GM21515 (cell line): ENCODE measurements around the gene NCKAP5.
A peak's percentile ranks its signal among the peaks of the same experiment; 100 is the strongest.

ENCODE experiments used
- ATAC-seq: cut with Tn5 transposase; IDR thresholded peaks from one replicate; pipeline ENCODE4 v1.9.1; 2021; ENCODE audit not compliant: unreplicated experiment

Gene NCKAP5

DNA sequence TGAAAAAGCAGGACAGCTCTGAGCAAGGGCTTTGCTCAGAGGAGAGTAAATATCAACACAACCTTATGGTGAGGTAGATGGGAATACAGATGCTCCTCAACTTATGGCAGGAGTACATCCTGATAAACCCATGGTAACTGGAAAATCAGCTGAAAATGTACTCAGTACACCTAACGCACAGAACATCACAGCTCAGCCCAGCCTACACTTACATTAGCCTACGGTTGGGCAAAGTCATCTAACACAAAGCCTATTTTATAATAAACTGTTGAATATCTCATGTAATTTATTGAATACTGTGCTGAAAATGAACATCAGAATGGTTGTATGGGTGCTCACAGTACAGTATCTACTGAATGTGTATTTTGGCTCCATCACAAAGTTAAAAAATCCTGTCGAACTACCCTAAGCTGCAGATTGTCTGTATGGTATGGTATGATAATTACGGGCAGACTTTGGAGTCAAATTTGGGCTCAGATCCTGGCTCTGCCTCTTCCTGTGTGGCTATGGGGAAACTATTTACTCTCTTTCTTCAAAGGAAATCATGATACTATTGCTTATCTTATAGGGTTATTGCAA, 778.0 kb downstream of the NCKAP5 start:
- ATAC-seq, result no peak

DNA sequence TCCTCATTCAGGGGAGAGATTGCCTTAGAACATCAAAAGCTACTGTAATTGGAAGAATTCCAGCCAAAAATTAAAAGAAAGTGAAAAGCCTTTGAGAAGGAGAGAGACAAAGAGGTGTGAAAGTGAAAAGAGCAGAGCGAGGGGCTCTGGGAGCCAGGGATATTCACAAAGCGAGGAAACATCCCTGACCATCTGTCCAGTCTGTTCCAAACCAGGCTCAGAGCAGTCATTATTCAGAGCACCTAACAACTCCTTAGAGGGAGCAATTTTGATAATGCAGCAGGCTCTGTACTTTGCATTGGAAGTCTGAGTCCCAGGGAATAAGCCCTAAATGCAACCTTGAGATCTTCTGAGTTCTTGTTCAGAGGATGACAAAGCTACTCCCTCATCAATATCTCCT, 779.2 kb downstream of the NCKAP5 start:
- no peak for ATAC-seq

DNA sequence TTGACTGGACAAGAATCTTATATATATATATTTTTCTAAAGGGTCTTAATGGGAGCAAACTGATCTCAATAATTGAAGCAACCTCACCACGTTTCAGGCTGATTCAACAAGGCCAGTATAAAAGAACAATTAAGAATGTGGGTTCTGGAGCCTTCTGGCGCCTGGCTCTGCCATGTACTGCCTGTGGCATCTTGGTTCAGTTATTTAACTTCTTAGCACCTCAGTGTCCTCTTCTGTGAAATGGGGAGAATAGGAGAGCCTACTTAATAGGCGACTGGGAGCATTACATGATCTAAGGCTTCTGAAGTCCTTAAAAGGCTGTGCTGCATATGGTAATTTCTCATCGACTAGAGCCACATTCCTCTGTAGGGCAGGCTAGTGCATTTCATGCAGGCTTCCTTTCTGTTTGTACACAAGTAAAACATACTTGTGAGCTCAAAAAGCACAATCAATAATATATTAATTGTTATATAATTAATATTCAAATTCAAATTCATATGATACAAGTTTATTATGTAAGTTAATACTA, 779.9 kb downstream of the NCKAP5 start:
- no peak for ATAC-seq

DNA sequence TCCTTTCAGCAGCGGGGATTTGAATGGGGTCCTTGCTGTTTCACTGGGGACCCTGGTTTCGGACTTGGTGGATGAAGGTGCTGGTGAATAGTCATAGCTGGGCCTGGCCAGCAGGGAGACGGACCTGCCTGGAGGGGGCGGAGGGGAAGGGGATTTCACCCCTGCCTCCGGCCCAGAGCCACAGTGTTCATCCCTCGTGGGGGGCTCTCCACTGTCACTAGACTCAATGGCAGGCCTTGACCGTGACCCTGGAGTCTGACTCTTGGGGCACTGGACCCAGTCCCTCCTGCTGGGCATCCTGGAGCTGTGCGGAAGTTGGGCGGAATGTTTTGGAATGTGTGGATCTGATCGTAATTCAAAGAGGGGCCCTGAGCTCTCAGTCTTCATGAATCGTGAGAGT, 784.4 kb downstream of the NCKAP5 start:
- ATAC-seq, result no peak

DNA sequence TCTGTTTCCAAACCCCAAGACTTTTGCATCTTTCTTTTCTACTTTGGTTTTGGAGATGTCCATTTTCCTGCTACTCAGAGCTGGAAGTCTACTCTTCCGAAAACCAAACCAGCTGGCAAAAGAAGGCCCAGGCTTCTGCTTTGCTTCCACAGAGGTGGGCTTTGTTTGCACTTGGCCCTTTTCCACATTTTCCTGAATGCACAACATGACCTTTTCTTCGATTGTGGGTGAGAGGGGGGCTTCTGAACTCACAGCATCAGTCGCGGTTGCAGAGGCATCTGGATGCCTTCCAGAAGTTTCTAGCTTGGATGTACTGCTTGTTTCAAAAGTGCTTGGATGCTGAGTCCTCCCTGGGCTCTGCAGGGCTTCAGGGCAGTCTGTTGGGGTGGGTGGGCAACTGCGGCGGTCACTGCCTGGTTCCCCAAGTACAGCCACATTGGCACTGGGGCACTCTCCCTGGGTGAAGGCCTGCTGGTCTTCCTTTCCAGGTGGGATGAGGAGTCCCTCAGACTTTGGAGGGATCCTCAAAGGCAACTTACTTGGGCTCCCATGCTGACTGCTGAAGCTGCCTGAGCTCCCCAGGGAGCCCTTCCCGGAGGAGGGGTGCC, 786.0 kb downstream of the NCKAP5 start:
- ATAC-seq, result no peak

DNA sequence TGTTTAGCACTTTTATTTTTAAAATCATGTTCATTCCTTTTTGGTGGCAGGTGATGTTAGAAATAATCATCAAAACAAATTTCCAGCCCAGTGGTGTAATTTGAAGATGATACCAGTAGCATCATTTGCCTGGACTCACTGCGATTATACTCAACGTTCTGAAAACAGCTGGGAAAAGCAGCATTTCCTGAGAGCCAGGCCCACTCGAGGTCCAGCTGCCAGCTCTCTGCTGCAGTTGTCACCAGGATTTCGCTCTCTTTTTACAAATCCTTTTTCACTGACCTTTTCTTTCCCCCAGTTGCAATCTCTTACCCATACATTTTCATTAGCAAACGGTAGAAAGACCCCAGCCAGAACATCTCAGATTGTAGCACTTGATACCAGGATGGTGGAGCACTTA, 787.6 kb downstream of the NCKAP5 start:
- no peak for ATAC-seq

DNA sequence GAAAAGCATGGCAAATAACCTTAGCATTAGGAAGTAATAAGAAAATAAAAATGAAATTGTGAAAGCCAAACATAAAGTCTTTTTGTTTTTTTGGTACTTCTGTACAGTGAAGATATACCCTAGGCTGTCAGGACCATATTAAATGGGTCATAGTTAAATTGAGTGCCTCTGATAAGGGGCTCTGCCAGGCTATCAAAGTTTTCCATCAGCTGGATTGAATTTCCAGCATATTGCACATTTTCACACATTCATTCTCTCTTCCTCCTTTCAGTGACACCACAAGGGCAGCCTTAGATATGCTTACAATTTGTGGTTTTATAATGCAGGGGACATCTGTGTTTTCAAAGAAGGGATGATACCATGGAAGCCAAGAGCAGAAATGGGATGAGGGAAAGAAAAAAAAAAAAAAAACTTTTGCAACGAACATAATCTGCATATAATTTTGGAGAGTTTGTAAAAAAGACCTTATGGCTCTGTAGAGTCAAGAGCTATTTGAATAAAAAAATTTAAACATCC, 789.0 kb downstream of the NCKAP5 start:
- no peak for ATAC-seq

DNA sequence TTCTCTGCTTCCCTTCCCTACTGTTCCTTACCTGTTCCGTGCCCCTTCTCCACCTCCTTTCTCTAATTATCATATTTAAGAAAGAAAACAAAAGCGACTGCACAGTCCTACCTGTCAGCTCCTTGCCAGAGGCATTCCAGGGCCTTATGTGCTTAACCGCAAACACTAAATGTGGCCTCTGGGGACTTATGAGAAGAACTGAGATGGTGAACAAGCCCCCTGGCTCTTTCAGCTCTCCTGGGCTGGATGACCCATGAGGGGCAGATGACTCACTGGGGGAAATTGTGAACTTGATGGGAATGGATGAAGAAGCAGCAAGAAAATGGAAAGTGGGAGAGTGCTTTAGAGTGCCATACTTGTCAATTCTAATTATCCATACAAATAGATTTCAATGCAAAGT, 792.0 kb downstream of the NCKAP5 start:
- ATAC-seq, result no peak

DNA sequence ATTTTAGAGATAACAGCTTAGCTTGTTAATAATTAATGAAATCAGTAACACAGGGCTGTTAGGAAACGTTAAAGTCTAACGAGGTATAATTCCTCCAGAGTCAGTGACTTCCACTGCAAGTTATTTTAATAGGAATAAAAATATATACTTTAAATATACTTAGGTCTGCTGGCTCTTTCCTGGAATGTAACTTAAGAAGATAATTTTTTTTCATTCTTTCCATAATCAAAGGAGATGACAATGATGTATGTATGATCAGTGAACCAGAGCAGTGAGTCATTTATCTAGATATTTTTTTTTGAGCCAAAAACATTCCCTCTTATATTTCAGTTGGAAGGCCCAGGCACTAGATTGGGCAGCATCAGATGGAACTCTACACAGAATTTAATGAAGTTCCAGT, 794.1 kb downstream of the NCKAP5 start:
- no peak for ATAC-seq

DNA sequence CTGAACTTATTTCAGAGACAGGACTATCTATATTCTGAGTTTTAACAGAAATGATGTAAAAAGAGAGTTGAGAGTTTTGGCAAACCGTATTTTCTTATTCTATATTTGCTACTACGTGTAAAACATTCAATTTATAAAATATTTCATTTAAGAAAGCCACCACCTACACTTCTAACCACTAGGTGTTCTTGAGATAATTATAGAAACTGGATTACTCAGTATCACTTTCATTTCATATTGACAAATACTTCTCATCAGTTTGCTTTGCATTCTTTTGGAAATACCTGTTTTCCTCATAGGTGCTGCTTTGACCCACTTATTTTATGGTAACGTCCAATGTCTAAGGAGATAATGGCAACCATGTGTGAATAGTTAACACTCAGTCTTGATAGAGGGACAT, 794.9 kb downstream of the NCKAP5 start:
- no peak for ATAC-seq

DNA sequence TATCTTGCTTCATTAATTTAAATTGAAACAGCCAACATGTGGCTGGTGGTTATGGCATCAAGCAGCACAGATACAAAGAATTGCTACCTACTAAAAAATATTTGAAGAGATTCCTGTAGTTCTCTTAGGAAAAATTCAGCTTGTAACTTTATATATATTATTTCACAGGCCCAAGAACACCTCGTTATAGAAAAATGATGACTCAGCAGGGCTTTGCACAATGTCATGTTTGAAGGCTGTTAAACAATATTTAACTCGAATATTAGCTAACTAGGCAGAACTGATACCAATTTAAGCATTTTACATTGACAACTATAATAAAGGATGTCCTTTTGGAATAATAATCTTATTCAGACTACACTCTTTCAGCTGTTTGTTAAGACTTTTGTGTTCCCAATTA, 795.9 kb downstream of the NCKAP5 start:
- ATAC-seq, result no peak

DNA sequence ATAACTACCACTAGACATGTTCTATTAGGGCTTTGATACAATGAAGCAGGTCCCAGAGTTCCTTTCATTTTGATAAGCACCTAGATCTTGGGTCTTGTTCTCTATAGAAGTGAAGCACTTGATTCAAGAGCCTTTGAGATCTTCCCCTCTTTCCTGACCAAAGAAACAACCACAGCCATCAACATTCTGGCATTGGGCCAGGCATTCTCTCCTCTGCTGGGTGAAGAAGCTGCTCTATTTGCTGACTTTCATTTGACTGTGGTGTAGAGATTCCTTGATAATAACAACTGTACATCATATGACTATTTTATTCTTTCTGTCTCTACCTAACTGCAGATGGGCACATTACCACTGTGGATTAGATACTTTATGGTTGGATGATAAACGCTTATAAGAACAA, 801.7 kb downstream of the NCKAP5 start:
- ATAC-seq, result no peak

DNA sequence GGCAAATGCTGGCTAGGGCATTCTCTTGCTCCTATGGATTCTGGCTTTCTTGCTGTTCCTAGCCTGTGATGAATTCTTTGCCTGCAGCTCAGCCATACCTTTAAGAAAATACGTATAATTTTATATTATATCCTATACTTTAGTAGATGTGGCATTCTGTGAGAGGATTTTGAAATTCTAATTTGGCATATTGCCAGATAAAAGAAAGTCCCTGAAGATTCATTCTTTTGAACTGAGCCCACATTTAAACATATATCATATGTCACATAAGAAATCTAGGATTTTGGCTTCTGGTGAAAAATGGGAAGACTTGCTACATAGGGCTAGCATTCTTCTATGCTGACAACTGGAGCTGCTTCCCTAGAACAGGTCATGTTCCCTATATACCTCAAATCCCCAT, 806.8 kb downstream of the NCKAP5 start:
- no peak for ATAC-seq

DNA sequence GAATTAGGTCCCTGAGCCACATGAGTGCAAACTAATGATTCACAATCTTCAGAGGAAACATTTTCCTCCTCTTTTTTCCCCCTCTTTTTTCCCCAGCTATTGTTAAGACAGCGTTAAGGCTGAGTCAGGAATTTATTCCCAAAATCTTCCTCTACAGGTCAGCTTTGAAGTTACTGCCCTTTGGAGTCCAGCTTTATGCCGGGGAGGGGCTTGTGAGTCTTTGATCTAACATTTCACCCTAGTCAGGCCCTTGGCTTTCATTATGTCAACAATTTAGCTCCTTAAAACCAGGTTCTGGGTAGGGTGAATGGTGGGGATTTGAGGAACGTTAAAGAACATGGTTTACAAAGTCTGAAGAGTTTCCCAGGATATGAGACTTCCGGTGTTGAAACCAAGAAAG, 807.3 kb downstream of the NCKAP5 start:
- no peak for ATAC-seq

DNA sequence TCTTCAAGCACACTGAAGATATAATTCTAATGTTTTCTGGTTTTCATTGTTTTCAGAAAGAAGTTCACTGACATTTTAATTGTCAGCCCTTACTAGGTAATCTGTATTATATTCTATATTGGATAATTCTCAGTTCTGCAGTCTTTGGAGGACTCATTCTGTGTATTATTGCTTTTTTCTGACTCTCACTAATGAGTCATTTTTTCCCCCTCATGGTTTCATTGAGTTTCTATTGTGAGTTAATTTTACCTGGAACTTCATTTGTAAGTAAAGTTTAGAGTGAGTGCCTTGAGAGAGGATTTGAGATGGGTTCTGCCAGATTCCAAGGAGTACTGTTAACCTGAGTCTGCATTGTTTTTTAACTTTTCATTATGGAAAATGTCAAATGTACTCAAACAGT, 807.9 kb downstream of the NCKAP5 start:
- peak; percentile 50 for ATAC-seq

DNA sequence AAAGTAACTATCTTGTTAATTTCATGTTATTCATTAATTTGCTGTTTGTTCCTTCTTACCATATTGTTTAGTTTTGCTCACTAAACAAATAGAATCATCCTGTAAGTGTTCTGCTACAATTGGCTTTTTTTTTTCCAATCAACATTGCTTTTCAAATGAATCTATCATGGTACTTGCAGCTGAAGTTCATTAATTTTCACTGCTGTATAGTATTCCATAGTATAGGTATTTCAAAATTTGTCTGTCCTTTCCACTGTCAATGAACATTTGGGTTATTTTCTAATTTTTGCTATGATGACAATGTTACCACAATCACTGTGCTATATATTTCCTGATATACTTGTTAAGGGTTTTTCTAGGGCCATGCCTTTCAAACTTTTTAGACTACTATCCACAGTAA, 809.3 kb downstream of the NCKAP5 start:
- no peak for ATAC-seq

DNA sequence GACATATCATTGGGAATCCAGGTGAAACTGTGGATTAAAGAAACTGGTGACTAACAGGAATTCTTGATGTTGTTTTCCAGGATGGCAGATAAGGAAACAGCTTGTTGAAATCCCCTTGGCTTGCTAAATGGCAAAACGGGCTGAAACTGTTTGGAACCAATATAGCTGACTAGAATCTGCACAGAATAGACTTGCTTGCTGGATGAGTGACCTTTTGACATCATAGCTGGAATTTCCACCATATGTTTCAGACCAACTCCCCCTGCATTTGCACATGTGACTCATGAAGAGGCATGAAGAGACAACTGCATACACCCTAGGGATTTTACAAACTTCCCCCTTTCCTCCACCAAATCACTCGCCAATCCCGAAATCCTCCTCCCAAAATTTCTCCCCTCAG, 810.6 kb downstream of the NCKAP5 start:
- no peak for ATAC-seq

DNA sequence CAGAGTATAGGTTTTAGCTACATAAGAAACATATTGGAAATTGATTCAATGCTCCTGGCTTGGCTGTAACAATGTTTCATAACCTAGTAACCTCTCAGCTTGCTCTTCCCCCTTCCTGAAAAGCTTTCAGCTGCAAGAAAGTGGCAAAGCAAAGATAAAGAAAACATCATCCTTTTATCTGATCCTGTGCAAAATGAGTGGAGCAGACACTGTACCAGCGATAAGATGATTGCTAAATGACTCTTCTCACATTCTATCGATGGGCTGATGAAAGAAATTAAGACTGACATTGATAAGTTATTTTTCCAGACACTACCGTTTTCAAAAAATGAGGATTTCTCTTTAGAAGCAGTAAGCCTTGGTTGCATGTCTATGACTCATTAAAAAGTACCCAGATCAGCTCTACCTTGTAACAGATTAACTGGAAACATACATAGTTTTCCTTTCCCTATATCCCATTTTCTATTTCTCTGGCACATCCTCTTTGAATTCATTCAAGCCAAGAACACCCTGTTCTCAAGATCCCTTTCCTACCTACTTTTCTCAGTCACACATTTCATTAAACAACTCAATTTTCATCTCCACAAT, 811.2 kb downstream of the NCKAP5 start:
- ATAC-seq, result no peak

DNA sequence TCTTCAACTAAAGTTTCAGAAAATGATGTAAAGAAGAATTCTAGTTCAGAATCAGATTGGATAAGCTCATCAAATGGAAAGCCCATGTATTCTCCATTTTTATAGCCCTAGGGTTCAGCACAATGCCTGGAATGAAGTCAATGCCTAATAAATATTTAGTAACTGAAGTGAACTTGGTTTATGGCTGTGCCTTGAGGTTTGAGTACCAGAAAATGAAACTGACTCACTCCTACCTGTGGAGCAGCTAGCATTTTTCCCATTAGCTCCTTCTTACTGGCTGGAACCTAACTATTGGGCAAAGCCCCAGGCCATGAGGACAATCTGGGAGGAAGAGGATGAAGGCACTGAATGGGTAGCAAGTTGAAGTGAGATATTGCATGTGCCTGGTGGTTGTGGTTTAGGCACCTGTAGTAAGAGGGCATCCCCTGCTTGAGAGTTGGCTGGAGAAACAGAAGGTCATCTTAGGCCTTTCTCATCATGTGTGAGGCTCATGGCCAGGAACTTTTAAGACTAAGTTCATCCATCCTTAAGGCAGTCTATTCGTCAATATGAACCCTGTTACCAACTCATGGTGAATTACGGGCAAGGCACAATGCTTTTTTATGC, 813.3 kb downstream of the NCKAP5 start:
- ATAC-seq, result no peak

DNA sequence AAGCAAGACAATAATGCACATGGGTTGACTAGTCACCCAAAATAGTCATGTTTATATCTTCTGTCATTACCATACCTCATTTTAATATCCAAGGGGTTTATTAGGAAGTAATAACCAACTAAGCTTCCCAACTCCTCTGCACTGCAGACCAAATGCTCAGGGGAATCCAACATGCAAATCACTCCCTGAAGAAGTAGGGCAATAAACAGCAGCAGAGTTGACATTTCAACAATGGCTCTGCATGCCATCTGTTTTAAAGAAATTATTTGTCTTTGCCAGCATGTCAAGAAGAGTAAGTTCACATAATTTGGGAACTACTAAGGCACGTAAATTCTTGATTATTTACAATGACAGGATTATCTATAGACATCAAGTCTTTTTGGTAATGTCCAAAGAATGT, 813.9 kb downstream of the NCKAP5 start:
- ATAC-seq, result no peak

DNA sequence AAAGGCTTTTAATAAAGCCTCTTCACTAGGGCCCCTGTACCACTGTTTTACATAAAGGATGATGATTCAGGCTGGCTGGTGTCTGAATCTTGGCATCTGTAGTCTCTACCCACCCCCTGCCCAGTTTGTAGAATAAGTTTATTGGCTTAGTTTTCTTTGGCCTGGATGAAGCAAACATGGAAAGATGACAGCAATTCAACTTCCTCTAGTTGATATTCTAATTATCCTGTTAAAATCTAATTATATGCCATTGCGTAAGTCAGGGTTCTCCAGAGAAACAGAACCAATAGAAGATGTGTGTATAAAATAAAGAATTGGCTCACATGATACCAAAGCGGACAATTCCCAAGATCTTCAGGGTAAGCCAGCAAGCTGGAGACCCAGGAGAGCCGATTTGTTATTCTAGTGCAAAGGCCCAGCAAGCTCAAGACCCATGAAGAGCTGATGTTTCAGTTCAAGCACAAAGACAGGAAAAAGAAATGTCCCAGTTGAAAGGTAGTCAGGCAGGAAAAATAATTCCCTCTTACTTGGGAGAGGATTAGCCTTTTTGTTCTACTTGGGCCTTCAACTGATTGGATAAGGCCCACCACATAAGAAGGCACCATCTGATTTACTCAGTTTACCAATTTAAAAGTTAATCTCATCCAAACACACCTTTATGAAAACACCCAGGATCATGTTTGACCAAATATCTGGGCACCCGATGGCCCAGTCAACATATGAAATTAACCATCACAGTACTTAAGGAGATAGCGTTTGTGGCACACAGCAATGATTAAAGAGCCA, 815.6 kb downstream of the NCKAP5 start:
- no peak for ATAC-seq
